NK-92 treated with Interleukin-12 subunit alpha and Interleukin-12 subunit beta, amount 100 ng/mL, for 24 hours (cell line): Measurements from ENCODE around the gene ZNF397.

ENCODE experiments used
- DNase-seq: peaks from one replicate; lab custom pipeline; 2025; lab: John Stamatoyannopoulos, UW

The ZNF397 gene

DNA sequence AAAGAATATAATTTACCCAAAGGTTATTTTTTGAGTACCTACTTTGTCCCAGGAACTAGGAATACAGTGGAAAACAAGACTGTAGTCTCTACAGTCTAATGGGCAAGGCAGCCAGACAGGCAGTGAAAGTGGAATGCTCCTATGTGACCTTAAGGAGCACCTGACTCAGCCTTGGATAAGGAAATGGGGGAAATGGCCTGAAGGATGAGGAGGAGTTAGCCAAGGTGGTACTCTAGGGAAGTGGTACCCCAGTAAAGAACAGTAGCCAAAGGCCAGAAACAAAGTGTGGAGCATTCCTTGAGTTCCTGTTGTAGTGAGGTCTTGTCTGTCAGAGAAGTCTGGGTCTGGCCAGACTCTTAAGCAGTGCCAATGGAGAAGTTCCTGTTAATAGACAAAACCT is 6.0 kb downstream of the ZNF397 start:
- no peak for DNase-seq

- DNase-seq = no peak
Measured at GRCh38 chr18:35247412-35248249, 6.8 kb downstream of the ZNF397 start.

DNA sequence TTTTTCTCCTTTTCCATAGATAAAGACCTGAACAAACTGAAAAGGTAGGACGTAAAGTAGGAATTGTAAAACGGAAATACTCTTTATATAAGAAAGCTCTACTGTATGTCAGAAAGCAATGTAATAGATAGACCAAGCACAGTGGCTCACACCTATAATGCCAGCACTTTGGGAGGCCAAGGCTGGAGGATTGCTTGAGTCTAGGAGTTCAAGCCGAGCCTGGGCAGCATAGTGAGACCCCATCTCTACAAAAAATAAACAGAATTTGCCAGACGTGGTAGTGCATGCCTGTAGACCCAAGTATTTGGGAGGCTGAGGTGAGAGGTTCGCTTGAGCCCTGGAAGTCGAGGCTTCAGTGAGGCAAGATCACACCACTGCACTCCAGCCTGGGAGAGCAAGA is 7.6 kb downstream of the ZNF397 start:
- no peak for DNase-seq

DNA sequence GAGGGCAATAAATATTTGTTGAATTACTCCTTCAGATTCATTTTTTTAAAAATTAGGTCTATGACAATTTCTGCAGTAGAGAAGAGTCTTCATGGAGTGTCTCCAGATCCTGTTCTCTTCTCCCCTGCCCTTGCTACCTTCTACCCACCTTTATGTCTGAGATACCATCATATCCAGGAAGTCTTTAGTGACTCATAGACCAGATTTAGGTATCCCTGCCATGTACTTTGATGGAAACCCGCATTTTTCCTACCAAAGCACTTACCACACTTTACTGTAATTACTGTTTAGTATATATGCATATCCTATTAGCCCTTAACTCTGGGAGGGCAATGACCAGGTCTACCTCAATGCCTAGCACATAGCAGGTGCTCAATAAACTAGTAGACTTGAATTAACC is 11.6 kb downstream of the ZNF397 start:
- no peak for DNase-seq

- no peak for DNase-seq
Measured at GRCh38 chr18:35253655-35254287, 12.9 kb downstream of the ZNF397 start.

DNA sequence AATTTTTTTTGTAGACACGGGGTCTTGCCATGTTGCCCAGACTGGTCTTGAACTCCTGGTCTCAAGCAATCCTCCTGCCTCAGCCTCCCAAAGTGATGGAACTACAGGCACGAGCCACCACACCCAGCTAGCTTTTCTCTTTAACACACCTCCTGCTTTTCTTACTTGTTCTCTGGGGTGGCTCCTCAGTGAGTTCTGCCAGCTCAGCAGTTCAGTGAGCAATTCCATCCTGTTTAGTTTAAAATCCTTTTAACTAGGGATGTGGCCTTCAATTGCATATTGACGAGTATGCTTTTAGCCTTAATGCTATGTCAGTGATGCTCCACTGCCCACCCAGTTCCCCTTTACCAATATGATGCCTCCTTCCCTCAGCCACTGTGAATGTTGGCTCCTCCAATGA is 16.1 kb downstream of the ZNF397 start:
- DNase-seq = no peak

- no peak for DNase-seq
Measured at GRCh38 chr18:35264409-35264808, 23.6 kb downstream of the ZNF397 start.

DNA sequence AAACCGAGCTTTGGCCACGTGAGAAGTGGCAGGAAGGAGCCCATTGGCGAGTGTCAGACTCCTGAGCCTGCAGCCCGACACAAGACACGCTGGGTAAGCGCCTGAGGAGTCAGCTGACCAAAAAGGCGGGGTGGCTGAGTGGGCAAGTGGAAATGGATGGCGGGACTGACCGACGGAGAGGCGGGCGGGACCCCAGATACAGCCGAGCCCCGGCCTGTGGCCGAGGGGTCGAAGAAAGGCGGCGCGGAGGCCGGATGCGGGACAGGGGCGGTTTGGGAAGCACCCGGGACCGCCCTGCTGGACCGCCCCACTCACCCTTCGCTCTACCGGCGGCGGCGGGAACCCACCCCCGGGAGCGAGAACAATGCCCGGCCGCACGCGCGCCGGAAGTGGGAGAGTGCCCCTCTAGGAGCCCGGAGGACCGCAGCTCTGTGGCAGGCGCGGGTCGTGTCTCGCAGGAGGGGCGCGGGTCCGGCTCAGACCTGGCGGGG is 26.4 kb downstream of the ZNF397 start:
- no peak for DNase-seq

DNA sequence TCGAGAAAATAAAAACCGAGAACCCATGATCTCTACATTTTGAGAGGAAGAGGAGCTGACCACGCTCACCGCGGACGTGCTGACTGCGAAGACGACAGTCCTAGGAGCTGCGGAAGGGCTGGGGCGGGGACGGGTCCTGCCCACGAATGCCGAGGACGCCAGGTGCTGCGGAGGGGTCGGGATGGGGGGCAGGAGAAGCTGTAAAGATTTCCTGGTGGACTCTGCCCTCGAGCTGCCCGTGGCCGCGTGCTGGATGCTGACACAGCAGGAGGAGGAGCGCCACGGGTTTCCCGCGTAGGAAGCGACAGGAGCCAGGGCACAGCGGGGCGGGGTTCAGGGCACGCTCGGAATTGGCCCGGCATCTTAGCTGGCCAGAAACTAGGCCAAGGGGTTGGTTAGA is 27.0 kb downstream of the ZNF397 start:
- no peak for DNase-seq

GRCh38 chr18:35268821-35269220 is 28.0 kb downstream of the ZNF397 start:
- DNase-seq = no peak

GRCh38 chr18:35271656-35272055 is 30.8 kb downstream of the ZNF397 start:
- no peak for DNase-seq

DNA sequence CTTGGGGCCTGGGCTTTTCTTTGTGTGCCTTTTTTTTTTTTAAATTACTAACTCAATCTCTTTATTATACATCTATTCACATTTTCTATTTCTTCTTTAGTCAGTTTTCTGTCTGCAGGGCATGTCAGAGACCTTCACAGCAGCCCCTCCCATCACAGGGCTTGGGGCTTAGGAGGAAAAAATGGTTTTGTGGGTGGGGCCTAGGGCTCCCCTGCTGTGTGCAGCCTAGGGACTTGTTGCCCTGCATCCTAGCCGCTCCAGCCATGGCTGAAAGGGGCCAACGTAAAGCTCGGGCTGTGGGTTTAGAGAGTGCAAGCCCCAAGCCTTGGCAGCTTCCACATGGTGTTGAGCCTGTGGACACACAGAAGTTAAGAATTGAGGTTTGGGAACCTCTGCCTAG is 35.4 kb downstream of the ZNF397 start:
- DNase-seq = no peak

- DNase-seq = no peak
Measured at GRCh38 chr18:35277633-35278032, 36.8 kb downstream of the ZNF397 start.

DNA sequence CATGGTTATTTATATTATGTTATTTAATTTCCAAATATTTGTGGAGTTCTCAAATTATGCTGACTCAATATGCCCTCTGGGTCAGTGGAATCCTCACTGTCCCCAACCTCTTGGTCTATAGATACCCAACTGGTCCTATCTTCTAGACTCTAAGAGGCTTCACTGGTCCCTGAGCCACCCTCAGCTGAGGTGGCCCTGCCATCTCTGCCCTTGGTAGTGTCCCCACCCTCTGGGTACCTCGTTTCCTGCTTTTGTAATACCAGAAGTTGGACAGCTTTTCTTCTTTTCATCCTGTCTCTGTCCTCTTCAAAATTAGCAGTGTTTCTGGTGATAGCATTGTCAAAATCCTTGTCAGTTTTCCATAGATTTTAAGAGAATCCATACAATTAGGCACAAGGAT is 37.3 kb downstream of the ZNF397 start:
- no peak for DNase-seq

GRCh38 chr18:35278969-35279368 is 38.1 kb downstream of the ZNF397 start:
- no peak for DNase-seq

DNA sequence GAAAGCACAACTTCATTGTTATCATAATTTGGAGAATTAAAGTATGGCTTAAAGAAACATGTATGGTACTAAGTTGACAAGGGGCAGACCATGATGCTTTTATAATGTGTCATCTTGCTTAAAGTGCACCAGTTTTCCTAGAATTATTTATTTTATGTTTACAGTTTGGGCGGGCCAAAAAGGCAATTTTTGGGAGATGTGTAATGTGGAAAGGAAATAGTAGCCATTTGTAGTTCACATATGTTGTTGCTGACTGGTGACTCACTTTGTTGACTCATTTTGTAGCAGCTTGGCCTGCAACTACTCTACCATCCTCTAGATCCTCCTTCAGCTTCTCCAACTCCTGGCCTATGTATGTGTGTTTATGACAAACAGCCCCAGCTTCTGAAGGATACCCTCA is 41.5 kb downstream of the ZNF397 start:
- no peak for DNase-seq

GRCh38 chr18:35283923-35284794 is 43.3 kb downstream of the ZNF397 start:
- DNase-seq = no peak

GRCh38 chr18:35284841-35285240 is 44.0 kb downstream of the ZNF397 start:
- DNase-seq = no peak

DNA sequence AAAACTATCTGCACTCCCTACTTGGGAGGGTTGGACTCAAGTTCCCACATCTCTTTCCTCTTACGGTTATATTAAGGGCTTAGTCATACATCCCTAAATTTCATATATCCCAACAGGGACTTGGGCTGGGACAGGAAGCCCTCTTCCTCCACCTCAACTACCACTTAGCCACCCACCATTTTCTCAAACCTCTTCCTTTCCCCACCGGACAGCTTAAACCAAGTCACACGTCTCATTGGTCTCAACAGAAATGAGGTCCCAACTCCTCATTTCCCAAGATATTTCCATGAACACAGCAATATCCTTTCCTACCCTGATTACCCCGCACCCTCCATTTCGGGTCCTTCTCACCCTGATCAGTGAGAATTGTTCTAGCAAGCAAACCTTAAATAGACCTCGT is 48.5 kb downstream of the ZNF397 start:
- DNase-seq = no peak

DNA sequence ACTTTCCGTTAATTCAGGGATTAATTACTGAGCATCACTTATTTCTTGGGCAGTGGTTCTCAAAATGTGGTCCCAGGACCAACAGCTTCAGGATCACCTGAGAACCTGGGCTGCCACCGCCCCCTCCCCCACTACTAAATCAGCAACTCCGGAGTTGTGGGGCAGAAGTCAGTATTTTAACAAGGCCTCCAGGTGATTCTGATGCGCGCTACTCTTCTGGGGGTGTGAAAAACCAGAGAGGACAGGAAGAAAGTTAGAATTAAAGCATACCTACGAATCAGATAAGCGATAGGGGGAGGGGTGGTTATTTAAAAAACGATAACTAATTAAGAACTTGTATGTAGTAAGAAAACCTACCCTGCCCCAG is 48.9 kb downstream of the ZNF397 start:
- DNase-seq = peak; percentile 43

DNA sequence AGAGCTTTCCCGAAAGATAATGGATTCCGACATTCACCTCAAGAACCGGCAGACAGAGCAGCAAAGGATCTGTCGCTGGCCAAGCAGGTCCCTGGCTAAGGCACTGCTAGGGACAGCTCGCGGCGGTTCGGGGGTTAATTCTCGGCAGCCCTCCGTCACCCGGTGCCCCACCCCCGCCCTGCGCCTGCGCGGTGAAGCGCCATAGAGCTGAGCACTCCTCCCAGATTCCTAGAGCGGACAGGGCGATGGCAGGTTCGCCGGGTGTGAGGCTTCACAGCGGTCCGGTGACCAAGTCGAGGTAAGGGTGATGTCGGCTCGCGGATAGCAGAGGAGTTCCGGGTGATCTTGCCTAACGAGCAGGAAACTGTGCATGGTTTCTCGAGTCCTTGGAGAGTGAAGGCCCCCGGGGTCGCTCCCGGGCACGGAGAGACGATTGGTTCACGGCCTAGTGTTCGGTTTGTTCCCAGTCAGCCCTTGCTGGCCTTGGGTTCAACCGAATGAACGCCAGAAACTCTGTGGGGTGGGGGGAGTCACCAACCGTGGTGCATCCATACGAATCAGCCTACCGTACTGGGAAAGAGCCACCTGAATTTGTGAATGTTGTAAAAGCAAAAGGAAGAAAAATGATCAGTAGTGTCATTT is 49.4 kb downstream of the ZNF397 start, which contains the start of gene ZSCAN30:
Gene ZSCAN30 (minus strand): TSS at position 136 of the 642 bp plus-strand sequence. CDS start 25,877 bp downstream, outside the sequence.
- peak; percentile 91 for DNase-seq

- DNase-seq = no peak
Measured at GRCh38 chr18:35291166-35291565, 50.3 kb downstream of the ZNF397 start.
